HG03139 (cell line): ENCODE measurements around the gene SEPTIN11.

Experiments
- ATAC-seq: cut with Tn5 transposase; IDR thresholded peaks from one replicate; pipeline ENCODE4 v1.9.1; 2021; ENCODE audit not compliant: unreplicated experiment

The SEPTIN11 gene

DNA sequence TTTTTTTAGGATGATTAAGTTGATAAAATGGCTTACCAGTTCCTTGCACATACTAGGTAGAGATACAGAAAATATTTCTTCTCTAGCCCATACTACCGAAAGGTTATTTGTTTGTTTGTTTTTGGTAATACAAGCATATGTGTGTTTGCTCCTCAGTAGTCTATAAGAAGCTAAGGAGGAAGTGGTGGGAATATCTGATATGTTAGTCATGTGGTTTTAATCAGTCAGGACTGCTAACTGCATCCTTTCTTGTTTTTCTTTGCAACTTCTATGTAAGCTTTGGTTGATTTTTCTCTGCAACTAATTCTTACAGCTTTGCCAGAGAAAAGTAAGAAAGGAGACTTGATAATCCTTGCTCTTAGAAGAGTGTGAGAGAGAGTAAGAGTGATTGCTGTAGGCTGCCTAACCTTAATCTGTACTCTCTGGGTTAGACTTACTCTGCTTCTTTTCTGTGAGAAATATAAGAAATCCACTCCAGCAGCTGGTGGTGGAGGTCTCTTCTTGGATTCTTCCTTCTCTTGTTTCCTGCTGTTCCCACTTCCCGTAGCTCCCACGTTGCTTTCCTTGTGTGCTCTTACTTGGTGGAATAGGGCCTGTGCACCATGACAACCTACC lies 28.3 kb downstream of the SEPTIN11 start:
- ATAC-seq: no peak

DNA sequence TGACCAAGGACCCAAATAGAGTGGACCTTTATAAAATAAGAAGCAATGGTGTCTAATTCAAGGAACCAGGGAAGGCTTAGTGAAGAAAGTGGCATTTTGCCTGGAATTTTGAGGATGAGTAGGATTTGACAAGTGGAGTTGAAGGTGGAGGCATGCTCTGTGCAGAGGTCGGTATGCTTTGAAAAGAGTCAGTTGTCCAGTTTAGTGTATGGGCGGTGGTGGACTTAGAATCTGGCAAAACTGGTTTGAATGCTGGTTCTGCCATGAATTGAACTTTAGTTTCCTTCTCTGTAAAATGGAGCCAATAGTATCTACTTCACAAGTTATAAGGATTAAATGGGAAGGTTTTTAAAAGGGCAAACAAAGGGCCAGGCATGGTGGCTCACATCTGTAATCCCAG lies 29.7 kb downstream of the SEPTIN11 start:
- ATAC-seq: no peak

DNA sequence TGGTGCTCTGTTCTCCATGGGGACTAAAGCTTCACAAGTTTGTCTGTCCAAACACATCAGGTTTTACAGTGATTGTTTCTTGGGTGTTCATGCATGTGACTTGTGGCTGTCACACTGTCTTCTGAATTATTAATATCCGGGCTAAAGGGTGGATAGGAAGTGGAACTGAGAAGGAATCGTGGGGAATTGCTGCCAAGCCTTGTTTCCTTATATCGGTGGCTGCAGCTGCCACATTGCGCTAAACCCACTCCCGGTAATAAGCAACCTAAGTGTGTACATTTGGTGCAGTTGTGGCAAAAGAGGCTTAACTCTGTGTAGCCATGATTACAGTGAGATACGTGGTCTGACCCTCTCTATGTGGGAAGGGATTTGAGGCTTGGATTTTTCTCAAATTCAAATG lies 30.7 kb downstream of the SEPTIN11 start:
- no peak for ATAC-seq

DNA sequence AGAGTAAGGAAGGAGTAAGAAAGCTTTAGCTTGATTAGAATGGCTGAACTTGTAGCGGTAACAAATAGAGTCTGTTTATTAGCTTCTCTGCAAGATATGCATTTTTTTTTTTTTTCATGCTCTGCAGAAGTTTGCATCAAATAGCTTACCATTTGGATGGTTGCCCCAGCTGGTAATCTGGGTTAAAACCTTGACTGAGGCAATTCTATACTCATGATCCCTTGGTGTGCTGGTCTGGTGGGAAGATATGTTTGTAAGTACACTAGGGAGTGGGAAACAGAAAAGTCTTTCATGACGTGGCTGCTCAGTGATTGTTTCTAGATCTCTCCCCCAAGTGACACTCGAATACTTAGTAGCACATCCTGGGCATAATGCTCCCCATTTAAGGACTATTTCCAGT lies 32.1 kb downstream of the SEPTIN11 start:
- ATAC-seq: no peak

DNA sequence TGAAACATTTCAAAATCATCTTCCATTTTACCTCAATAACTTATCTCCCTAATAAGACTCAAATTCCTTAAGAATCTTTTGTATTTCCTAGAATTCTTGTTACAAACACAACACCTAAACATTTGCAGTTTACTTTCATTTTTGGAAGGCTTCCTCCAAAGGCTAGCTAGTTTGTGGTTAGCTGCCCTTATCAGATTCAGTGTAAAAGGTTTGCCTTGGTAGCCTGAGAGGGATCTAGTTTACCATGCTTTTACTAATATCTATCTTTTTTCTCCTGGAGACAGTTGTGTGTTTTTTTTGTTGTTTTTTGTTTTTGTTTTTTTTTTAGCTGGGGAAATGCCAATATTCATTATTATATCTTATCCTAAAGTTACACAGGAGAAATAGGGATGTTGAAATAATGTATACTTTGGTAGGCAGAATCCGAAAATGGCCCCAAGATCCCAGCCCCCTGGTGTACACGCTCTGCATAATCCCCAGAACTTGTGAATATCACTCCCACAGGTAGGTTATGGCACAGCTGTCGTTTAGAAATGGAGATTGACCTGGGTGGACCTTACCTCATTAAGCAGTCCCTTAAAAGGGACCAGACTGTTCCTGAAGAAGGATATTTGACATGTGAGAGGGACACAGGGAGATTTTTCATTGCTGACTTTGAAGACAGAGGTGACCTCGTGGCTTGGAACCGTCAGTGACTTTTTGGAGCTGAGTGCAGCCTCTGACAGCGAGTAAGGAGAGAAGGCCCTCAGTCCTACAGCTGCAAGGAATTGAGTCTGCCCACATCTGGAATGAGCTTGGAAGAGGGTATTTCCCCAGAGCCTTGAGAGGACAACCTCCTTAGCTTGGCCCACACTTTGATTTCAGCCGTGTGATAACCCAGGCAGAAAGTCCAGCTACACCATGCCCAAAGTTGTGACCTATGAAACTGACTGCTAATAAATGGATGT lies 33.4 kb downstream of the SEPTIN11 start:
- no peak for ATAC-seq

DNA sequence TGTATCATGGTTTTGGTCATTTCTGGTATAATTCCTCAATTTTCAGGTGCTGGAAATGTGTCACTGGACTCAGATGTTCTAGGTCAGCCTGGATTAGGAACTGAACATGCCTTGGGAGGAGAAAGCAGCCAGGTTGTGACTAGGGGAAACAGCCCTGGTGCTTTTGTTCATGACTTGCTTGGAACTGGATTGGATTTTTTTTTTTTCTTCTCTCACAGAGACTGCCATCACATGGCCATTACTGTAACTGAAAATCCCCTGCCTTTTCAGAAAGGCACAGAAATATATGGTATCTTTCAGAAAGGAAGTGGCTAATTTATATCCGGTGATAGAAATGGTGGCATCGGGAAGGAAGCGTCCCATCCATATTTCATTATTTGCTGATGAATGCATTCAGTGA lies 34.6 kb downstream of the SEPTIN11 start:
- no peak for ATAC-seq

DNA sequence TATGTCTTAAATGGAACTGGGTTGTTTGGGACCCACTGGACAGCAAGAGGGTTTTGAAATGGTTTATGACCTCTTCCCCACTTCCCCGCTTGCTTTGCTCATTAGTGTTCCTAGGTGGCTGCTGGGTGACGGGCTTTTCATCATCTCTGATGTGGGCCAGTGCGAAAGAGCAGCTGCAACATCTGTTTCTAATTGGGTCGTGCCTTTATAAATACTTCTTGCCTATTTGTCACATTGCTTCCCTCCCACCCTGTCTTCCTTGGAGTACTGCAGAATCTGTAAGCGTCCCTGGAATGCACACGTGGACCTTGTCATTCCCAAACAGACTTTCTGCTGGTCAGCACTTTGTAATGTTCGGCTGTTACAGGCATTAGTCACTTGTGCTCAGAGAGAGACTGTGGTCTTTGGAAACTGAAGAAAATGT lies 35.2 kb downstream of the SEPTIN11 start:
- ATAC-seq: no peak

DNA sequence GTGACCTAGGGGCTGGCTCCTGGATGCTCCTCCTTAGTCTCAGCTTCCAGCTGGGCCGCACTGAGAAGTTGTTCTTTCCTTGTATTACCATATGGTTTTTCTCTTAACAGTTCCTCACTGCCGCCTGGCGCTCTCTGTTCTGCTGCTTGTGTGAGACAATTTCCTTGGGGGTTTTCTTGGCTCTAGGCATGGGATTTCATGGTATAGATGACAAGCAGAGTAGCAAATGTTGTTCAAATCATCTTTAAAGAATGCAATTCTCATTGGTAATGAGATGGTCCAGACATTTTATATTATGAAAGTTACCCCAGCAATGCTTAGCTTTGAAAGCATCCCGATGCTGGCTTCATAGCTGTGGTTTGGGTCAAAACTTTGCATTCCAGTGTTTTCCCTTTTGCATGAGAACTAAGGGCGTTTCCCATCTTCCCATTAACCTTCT lies 37.6 kb downstream of the SEPTIN11 start:
- no peak for ATAC-seq

DNA sequence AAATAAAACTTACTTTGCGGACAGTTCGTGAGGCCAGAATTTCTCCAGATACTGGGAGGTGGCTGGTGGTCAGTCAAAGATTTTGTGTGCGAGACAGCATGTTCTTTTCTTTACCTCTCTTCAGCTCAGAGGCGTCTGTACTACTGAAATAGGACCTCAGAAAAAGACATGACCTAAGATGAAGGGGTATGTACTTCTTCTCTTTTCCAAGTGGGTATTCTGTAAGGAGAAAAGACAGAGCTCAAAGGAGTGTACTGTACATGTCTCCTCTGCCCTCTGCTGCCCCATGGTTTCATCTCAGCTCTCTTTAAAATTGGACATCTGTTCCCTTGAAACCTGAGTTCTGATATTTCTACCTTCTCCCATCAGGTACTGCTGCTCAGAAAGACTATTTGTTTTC lies 38.1 kb downstream of the SEPTIN11 start:
- ATAC-seq: no peak

DNA sequence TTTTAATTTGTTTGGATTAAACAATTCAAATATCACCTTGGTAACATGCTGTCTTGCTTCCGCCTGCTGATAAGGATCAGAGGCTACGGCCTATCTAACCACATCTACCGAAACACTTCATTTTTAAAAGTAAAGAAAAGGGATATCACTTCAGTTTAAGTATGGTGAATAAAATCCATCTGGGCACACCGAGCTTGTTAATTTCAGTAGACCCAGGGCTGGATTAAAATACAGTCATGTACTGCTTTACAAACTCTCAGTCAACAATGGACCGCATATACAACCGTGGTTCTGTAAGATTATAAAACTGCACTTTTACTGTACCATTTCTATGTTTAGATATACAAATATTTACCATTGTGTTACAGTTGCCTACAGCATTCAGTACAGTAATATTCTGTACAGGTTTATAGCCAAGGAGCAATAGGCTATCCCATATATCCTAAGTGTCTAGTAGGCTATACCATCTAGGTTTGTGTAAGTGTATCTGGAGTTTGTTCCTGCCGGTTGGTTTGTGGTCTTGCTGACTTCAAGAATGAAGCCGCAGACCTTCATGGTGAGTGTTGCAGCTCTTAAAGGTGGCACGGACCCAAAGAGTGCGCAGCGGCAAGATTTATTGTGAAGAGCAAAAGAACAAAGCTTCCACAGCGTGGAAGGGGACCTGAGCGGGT lies 40.0 kb downstream of the SEPTIN11 start:
- no peak for ATAC-seq

DNA sequence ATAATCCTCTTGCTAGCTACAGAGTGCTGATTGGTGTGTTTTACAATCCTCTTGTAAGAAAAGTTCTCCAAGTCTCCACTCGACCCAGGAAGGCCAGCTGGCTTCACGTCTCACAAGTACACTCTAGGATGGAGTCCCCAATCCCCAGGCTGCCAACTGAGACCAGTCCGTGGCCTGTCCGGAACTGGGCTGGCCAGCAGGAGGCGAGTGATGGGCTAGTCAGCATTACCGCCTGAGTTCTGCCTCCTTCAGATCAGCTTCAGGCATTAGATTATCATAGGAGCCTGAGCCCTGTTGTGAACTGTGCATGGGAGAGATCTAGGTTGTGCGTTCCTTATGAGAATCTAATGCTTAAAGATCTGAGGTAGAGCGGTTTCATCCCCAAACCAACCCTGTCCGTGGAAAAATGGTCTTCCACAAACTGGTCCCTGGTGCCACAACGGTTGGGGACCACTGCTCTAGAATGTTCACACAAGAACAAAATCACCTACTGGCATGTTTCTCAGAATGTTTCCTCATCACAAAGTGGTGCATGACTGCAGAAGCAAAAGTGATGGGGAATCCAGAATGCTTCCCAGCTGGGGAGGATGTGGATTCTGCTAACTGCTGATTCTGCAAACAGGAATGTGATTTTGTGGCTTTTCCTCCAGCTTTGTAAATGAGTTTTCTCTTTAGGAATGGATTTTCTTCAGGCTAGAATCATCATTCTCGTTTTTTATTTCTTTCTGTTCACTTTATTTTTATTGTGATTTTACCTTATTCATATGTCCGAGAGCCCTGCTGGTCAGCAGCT lies 40.9 kb downstream of the SEPTIN11 start:
- ATAC-seq: no peak

DNA sequence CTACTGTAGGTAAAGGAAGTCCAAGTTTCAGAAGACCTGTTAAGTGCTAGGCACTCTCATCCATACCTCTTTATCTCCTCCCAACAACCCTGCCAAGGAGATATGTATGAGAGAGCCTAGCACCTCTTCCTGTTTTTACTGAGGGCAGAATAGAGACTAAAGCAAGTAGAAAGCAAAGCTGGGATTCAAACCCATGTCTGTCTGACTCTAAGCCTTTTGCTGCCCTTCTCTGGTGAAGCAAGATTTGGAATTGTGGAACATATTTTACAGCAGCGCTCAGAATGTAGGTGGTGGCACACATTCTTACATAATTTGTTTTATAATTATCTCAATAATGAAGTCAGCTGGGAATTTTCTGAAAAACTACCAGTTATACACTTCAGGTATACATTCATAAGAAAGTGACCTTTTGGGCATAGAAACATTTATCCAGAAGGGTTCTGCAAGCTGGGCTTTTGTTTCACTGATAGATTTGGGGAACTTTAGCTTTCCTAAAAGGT lies 41.7 kb downstream of the SEPTIN11 start:
- ATAC-seq: no peak

DNA sequence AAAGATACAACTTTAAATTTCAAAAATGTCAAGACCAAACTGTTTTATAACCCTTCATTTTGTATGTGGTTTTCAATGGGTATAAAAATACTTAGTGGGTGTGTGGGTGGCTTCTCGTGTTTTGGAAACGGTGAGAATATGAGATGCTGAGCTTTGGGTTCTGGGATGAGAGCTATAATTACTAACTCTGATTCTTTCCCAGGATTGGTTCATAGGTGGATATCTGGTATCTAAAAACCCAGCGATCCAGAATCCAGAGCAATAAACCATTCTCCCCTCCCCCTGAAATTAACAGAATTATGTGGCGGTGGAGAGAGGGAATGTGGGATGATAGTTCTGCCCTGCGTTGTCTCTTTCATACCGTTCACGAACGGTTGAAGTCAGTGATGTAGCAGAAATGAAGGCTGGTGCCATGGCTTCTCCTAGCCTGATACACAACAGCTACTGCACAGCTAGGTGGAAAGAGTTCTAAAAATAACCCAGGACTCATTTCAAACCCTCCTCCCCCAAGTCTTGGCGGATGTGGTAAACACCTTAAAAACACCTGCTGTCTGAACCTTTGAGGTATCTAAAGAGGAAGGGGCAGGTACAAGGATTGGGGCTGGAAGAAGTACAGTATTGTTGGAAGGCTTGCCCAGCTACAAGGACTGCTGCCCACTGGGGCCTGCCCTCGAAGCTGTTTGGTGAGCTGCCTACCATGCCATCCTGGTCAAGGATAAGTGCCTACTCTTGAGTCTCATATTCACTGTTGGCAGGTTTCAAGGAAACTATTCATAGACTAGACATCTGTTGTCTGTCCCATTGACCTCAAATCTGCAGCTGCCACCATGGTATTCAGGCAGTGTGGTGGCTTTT lies 44.5 kb downstream of the SEPTIN11 start:
- peak; percentile 82 for ATAC-seq

DNA sequence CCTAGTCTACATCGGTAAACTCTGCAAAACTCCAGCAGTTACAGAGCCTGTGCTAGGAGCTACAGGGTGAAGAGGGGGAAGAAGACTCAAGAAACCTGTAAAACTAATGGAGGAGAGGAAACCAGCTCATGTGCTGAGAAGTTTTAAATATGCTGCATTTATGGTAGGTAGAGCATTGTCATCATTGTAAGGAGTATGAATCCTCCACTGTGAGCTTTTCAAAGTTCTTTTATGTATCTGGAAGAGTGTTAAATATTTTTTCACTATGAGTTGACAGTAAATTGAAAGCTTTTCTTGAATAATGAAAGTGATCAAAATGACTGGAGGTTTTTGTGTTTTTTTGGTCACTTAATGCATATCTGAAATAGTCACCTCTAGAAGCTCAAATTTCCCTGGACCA lies 46.2 kb downstream of the SEPTIN11 start:
- no peak for ATAC-seq

DNA sequence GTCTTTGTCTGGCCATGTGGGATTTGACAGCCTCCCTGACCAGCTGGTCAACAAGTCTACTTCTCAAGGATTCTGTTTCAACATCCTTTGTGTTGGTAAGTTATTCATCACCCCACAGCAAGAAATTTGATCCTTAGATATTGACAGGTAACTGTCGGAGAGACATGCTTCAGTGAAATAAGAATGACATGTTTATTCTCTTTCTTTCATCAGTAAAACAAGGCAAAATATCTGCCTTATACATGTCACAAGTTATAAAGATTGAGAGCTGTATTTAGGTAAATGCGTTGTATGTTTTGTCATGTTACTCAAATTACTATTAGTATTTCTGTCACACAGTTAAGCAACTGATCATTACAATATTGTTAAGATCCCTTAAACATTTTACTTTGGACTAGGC lies 46.9 kb downstream of the SEPTIN11 start:
- ATAC-seq: no peak

DNA sequence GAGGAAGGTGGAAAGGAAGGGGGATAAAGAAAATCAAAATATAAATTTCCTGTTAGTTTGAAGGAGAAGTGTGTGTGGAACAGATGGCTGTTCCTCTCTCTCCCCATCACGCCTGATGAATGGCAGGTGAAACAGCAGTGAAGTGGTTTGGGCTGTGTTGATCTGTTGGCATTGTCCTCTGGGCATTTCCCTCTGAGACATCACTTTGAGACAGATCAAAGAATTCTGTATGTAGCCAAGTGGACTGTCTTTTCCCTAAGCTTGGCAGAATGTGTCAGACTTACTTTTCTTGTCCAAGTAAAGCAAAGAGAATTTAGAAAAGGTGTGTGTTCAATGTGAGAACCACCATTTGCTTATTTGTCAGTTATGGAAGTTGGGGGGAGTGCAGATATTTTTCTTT lies 47.5 kb downstream of the SEPTIN11 start:
- ATAC-seq: no peak

DNA sequence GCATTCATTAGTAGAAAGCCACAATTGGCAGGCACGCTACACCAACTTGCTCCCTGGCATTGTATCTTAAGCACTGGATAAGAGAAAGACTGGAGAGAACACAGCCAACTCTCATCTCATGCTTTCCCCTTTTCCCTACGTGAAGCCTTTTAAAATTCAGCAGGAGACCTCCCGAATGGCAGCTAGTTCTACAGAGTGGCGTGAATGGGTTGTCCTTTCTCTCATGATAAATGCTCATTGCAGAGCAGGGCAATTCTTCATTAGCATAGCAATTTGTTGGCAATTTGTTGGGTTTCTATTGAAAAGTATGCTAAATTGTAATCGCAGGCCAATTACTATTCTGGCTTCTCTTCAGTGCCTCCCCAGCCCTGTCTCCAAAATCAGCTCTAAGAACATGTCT lies 48.0 kb downstream of the SEPTIN11 start:
- ATAC-seq: no peak

DNA sequence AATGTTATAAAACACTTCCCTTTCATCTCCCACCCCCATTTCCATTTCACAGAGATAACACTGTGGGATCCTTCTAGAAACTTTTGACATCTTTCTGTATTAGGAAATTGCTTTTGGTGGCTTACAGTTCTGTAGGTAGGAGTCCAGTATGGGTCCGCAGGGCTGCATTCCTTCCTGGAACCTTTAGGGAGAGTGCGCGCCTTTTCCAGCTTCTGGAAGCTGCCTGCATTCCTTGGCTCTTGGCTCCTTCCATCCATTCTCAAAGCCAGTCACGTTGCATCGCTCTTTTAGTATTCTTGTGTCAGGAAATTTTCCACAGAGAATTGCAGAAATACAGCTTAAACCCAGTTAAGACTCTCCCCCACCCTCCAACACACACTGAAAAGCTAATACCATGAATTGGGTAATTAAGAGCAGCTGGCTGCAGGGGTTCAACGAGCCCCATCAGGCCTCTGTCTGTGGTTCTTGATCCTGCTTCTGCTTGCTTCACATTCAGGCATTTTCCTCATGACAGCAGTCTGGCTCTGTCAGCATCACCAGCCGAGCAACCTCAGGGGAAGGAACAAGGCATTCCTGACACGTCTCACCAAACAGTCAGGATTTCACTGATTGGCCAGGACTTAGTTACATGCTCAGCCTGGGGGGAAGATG lies 48.8 kb downstream of the SEPTIN11 start:
- ATAC-seq: no peak
